Measurements from ENCODE around the gene ZDHHC9.

DNA sequence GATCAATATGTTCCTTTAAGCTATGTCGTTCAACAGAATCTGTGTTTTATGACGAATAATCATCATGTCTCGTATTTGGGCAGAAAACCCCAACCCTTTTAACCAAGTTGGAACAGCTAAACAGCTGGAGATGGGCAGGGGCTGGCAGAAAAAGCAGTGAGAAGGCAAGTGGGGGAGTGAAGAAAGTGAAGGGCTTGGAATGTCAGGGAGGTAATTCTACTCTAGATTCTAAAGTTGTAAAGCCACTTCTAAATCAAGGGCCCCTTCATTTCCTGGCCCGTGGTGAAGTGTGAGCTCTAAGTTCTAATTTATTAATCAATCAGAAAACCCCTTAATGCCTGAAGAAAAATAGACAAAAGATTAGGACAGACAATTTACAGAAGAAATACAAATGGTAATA is 43.5 kb downstream of the ZDHHC9 start:
- TF ChIP-seq, protein P1, sequence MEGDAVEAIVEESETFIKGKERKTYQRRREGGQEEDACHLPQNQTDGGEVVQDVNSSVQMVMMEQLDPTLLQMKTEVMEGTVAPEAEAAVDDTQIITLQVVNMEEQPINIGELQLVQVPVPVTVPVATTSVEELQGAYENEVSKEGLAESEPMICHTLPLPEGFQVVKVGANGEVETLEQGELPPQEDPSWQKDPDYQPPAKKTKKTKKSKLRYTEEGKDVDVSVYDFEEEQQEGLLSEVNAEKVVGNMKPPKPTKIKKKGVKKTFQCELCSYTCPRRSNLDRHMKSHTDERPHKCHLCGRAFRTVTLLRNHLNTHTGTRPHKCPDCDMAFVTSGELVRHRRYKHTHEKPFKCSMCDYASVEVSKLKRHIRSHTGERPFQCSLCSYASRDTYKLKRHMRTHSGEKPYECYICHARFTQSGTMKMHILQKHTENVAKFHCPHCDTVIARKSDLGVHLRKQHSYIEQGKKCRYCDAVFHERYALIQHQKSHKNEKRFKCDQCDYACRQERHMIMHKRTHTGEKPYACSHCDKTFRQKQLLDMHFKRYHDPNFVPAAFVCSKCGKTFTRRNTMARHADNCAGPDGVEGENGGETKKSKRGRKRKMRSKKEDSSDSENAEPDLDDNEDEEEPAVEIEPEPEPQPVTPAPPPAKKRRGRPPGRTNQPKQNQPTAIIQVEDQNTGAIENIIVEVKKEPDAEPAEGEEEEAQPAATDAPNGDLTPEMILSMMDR (IDR thresholded peaks at IDR 0.05), result no peak
- no peak for TF ChIP-seq ZFX (IDR thresholded peaks at IDR 0.05; ENCODE audit: borderline replicate concordance)

Measured in 22Rv1 (cell line).